Stimulated activated naive CD8-positive, alpha-beta T cell treated with anti-CD3 and anti-CD28 coated beads, Interleukin-15, Interleukin-2, amounts not matched to agents 100 ng/mL and 50 ng/mL, for 24 hours (primary cell): Measurements from ENCODE around the gene USH1C.

Source experiments
- H3K27ac Mint-ChIP-seq: one replicate; pipeline ENCODE4 v1.8.0; 2021; ENCODE audit warnings: mild to moderate bottlenecking, mixed read lengths
- H3K27me3 Mint-ChIP-seq: one replicate; pipeline ENCODE4 v1.8.0; 2021; ENCODE audit warnings: mixed read lengths
- H3K36me3 Mint-ChIP-seq: one replicate; pipeline ENCODE4 v1.8.0; 2021; ENCODE audit warnings: low read depth, mixed read lengths
- H3K4me1 Mint-ChIP-seq: one replicate; pipeline ENCODE4 v1.8.0; 2021; ENCODE audit warnings: low read depth, mixed read lengths
- H3K4me3 Mint-ChIP-seq: one replicate; pipeline ENCODE4 v1.8.0; 2021; ENCODE audit warnings: mild to moderate bottlenecking, mixed read lengths
- H3K9me3 Mint-ChIP-seq: one replicate; pipeline ENCODE4 v1.8.0; 2021; ENCODE audit warnings: mixed read lengths

USH1C gene

GRCh38 chr11:17515443-17516176 lies 28.6 kb downstream of the USH1C start:
- no peak overlapping the region for H3K4me3 Mint-ChIP-seq
- H3K36me3 Mint-ChIP-seq: no peaks in the 10 kb centered on the region

GRCh38 chr11:17514476-17514875 lies 29.7 kb downstream of the USH1C start:
- Mint-ChIP-seq H3K4me1 (no peaks in the 10 kb centered on the region), H3K4me3 (no peak overlapping the region), H3K27me3 (peaks cover 3% of the 10 kb centered on the region), H3K27ac (no peak overlapping the region), H3K9me3 (no peaks in the 10 kb centered on the region), H3K36me3 (no peaks in the 10 kb centered on the region)

More at GRCh38 chr11:17515443-17516176, 28.6 kb downstream of the USH1C start:
- no peaks in the 10 kb centered on the region for H3K4me1 Mint-ChIP-seq
- peaks cover 3% of the 10 kb centered on the region for H3K27me3 Mint-ChIP-seq
- H3K27ac Mint-ChIP-seq: no peak overlapping the region
- H3K9me3 Mint-ChIP-seq: no peaks in the 10 kb centered on the region

GRCh38 chr11:17513853-17514252 lies 30.4 kb downstream of the USH1C start:
- peaks cover 3% of the 10 kb centered on the region for H3K27me3 Mint-ChIP-seq
- no peak overlapping the region for H3K27ac Mint-ChIP-seq
- no peaks in the 10 kb centered on the region for H3K9me3 Mint-ChIP-seq
- no peaks in the 10 kb centered on the region for H3K36me3 Mint-ChIP-seq
- H3K4me3 Mint-ChIP-seq: no peak overlapping the region
- H3K4me1 Mint-ChIP-seq: no peaks in the 10 kb centered on the region

GRCh38 chr11:17512101-17512500 lies 32.1 kb downstream of the USH1C start:
- no peaks in the 10 kb centered on the region for H3K4me1 Mint-ChIP-seq
- no peak overlapping the region for H3K27ac Mint-ChIP-seq
- peaks cover 7% of the 10 kb centered on the region for H3K27me3 Mint-ChIP-seq
- H3K4me3 Mint-ChIP-seq: no peak overlapping the region
- no peaks in the 10 kb centered on the region for H3K9me3 Mint-ChIP-seq
- H3K36me3 Mint-ChIP-seq: no peaks in the 10 kb centered on the region

- peaks cover 7% of the 10 kb centered on the region for H3K27me3 Mint-ChIP-seq
- H3K4me3 Mint-ChIP-seq: no peak overlapping the region
- H3K4me1 Mint-ChIP-seq: no peaks in the 10 kb centered on the region
- H3K27ac Mint-ChIP-seq: no peak overlapping the region
- H3K9me3 Mint-ChIP-seq: no peaks in the 10 kb centered on the region
- H3K36me3 Mint-ChIP-seq: no peaks in the 10 kb centered on the region
These were observed 32.6 kb downstream of the USH1C start for GRCh38 chr11:17511571-17511970.

- Mint-ChIP-seq H3K4me1 (no peaks in the 10 kb centered on the region), H3K4me3 (no peak overlapping the region), H3K9me3 (no peaks in the 10 kb centered on the region), H3K36me3 (no peaks in the 10 kb centered on the region), H3K27me3 (peaks cover 4% of the 10 kb centered on the region), H3K27ac (no peak overlapping the region)
These were observed 33.6 kb downstream of the USH1C start for GRCh38 chr11:17510507-17511206.

- Mint-ChIP-seq H3K36me3 (no peaks in the 10 kb centered on the region), H3K9me3 (no peaks in the 10 kb centered on the region), H3K4me1 (no peaks in the 10 kb centered on the region), H3K4me3 (no peak overlapping the region), H3K27me3 (peaks cover 4% of the 10 kb centered on the region), H3K27ac (no peak overlapping the region)
These were observed 35.4 kb downstream of the USH1C start for GRCh38 chr11:17508791-17509190.

- Mint-ChIP-seq H3K27me3 (peaks cover 4% of the 10 kb centered on the region), H3K9me3 (no peaks in the 10 kb centered on the region), H3K4me3 (no peak overlapping the region), H3K4me1 (no peaks in the 10 kb centered on the region), H3K36me3 (no peaks in the 10 kb centered on the region), H3K27ac (no peak overlapping the region)
These were observed 35.9 kb downstream of the USH1C start for GRCh38 chr11:17508306-17508705.

- no peaks in the 10 kb centered on the region for H3K36me3 Mint-ChIP-seq
- H3K27me3 Mint-ChIP-seq: peaks cover 4% of the 10 kb centered on the region
- no peaks in the 10 kb centered on the region for H3K4me1 Mint-ChIP-seq
- no peaks in the 10 kb centered on the region for H3K9me3 Mint-ChIP-seq
- no peak overlapping the region for H3K4me3 Mint-ChIP-seq
- no peak overlapping the region for H3K27ac Mint-ChIP-seq
These were observed 36.4 kb downstream of the USH1C start for GRCh38 chr11:17507773-17508172.

- H3K4me1 Mint-ChIP-seq: no peaks in the 10 kb centered on the region
- H3K27ac Mint-ChIP-seq: no peak overlapping the region
- no peaks in the 10 kb centered on the region for H3K36me3 Mint-ChIP-seq
- H3K4me3 Mint-ChIP-seq: no peak overlapping the region
- no peaks in the 10 kb centered on the region for H3K9me3 Mint-ChIP-seq
- peaks cover 4% of the 10 kb centered on the region for H3K27me3 Mint-ChIP-seq
These were observed 37.3 kb downstream of the USH1C start for GRCh38 chr11:17506942-17507341.

GRCh38 chr11:17506314-17506713 lies 37.9 kb downstream of the USH1C start:
- H3K36me3 Mint-ChIP-seq: no peaks in the 10 kb centered on the region
- no peak overlapping the region for H3K27ac Mint-ChIP-seq
- no peak overlapping the region for H3K4me3 Mint-ChIP-seq
- H3K27me3 Mint-ChIP-seq: peaks cover 4% of the 10 kb centered on the region
- H3K4me1 Mint-ChIP-seq: no peaks in the 10 kb centered on the region
- no peaks in the 10 kb centered on the region for H3K9me3 Mint-ChIP-seq

GRCh38 chr11:17505146-17505545 lies 39.1 kb downstream of the USH1C start:
- no peaks in the 10 kb centered on the region for H3K36me3 Mint-ChIP-seq
- no peak overlapping the region for H3K27ac Mint-ChIP-seq
- peaks cover 4% of the 10 kb centered on the region for H3K27me3 Mint-ChIP-seq
- no peaks in the 10 kb centered on the region for H3K4me1 Mint-ChIP-seq
- no peak overlapping the region for H3K4me3 Mint-ChIP-seq
- H3K9me3 Mint-ChIP-seq: no peaks in the 10 kb centered on the region

- Mint-ChIP-seq H3K4me3 (no peak overlapping the region), H3K27me3 (peaks cover 4% of the 10 kb centered on the region), H3K36me3 (no peaks in the 10 kb centered on the region), H3K27ac (no peak overlapping the region), H3K9me3 (no peaks in the 10 kb centered on the region), H3K4me1 (no peaks in the 10 kb centered on the region)
These were observed 39.7 kb downstream of the USH1C start for GRCh38 chr11:17504330-17505107.

GRCh38 chr11:17502630-17503029 lies 41.6 kb downstream of the USH1C start:
- Mint-ChIP-seq H3K4me1 (no peaks in the 10 kb centered on the region), H3K36me3 (no peaks in the 10 kb centered on the region), H3K4me3 (no peak overlapping the region), H3K27ac (no peak overlapping the region), H3K27me3 (peaks cover 4% of the 10 kb centered on the region), H3K9me3 (no peaks in the 10 kb centered on the region)

GRCh38 chr11:17500673-17501072 lies 43.5 kb downstream of the USH1C start:
- H3K27me3 Mint-ChIP-seq: no peaks in the 10 kb centered on the region
- no peak overlapping the region for H3K27ac Mint-ChIP-seq
- H3K36me3 Mint-ChIP-seq: no peaks in the 10 kb centered on the region
- H3K4me1 Mint-ChIP-seq: no peaks in the 10 kb centered on the region
- no peak overlapping the region for H3K4me3 Mint-ChIP-seq
- H3K9me3 Mint-ChIP-seq: no peaks in the 10 kb centered on the region
